ENCODE measurements around the gene GGA1. TPM values are rescaled to one million over a fixed set of nuclear protein-coding genes. Genes with fewer than 3 reads are reported as not detected.

The GGA1 gene
- total RNA-seq, 4 donors from 2014 or later, result 46.2 to 90.5 (median 60.4) TPM

GRCh38 chr22:37633625-37634416 lies 25.2 kb downstream of the GGA1 start:
- peak; percentile 76 to 84 for DNase-seq
- Histone ChIP-seq H3K4me1 (peaks cover 0 to 27% of the 10 kb centered on the region in 2 donors), H3K9me3 (no peaks in the 10 kb centered on the region), H3K27ac (peak overlapping the region; percentile 69 to 84 (median 75)), H3K36me3 (peaks cover 14 to 15% of the 10 kb centered on the region in 2 donors), H3K27me3 (no peaks in the 10 kb centered on the region), H3K4me3 (replicated peaks in 1 of 3) (no peak overlapping the region)
- no peak for TF ChIP-seq POLR2A (IDR thresholded peaks at IDR 0.05)
- TF ChIP-seq, protein P1, sequence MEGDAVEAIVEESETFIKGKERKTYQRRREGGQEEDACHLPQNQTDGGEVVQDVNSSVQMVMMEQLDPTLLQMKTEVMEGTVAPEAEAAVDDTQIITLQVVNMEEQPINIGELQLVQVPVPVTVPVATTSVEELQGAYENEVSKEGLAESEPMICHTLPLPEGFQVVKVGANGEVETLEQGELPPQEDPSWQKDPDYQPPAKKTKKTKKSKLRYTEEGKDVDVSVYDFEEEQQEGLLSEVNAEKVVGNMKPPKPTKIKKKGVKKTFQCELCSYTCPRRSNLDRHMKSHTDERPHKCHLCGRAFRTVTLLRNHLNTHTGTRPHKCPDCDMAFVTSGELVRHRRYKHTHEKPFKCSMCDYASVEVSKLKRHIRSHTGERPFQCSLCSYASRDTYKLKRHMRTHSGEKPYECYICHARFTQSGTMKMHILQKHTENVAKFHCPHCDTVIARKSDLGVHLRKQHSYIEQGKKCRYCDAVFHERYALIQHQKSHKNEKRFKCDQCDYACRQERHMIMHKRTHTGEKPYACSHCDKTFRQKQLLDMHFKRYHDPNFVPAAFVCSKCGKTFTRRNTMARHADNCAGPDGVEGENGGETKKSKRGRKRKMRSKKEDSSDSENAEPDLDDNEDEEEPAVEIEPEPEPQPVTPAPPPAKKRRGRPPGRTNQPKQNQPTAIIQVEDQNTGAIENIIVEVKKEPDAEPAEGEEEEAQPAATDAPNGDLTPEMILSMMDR (IDR thresholded peaks at IDR 0.05), result no peak
- intact Hi-C loops (cut with DNase I), result no loop called here
- WGBS, 2 donors, result 24 to 30% methylated on average over 10 to 17 of the region's 24 CpGs

GRCh38 chr22:37634417-37634924 lies 25.8 kb downstream of the GGA1 start:
- WGBS, 2 donors, result 66 to 68% methylated on average over 6 to 8 of the region's 8 CpGs
- DNase-seq, result no peak
- Histone ChIP-seq H3K36me3 (peaks cover 9 to 13% of the 10 kb centered on the region in 2 donors), H3K4me3 (replicated peaks in 1 of 3) (no peak overlapping the region), H3K9me3 (no peaks in the 10 kb centered on the region), H3K4me1 (peaks cover 0 to 32% of the 10 kb centered on the region in 2 donors), H3K27me3 (no peaks in the 10 kb centered on the region), H3K27ac (peak overlapping the region; percentile 15 to 75 (median 69))
- intact Hi-C loops (cut with DNase I), result no loop called here
- TF ChIP-seq, protein P1 (IDR thresholded peaks at IDR 0.05), result no peak
- no peak for TF ChIP-seq POLR2A (IDR thresholded peaks at IDR 0.05)

GRCh38 chr22:37635157-37635556 lies 26.5 kb downstream of the GGA1 start:
- DNase-seq, result no peak
- H3K27me3 ChIP-seq, result no peaks in the 10 kb centered on the region
- H3K4me3 ChIP-seq (replicated peaks in 1 of 3), result no peak overlapping the region
- H3K27ac ChIP-seq, result no peak overlapping the region
- 94 to 96% methylated on average over 7 of the region's 7 CpGs for WGBS, 2 donors
- peaks cover 2 to 6% of the 10 kb centered on the region in 2 donors for H3K36me3 ChIP-seq
- intact Hi-C loops (cut with DNase I), result no loop called here
- no peak for TF ChIP-seq POLR2A (IDR thresholded peaks at IDR 0.05)
- TF ChIP-seq, protein P1 (IDR thresholded peaks at IDR 0.05), result no peak
- peaks cover 5 to 39% of the 10 kb centered on the region in 2 donors for H3K4me1 ChIP-seq
- H3K9me3 ChIP-seq, result no peaks in the 10 kb centered on the region

- no peak overlapping the region for H3K27ac ChIP-seq
- H3K9me3 ChIP-seq, result no peaks in the 10 kb centered on the region
- DNase-seq, result no peak
- no peaks in the 10 kb centered on the region for H3K27me3 ChIP-seq
- H3K4me1 ChIP-seq, result peaks cover 7 to 43% of the 10 kb centered on the region in 2 donors
- 83% methylated on average over 5 to 6 of the region's 6 CpGs for WGBS, 2 donors
- intact Hi-C loops (cut with DNase I), result no loop called here
- no peak overlapping the region for H3K4me3 ChIP-seq (replicated peaks in 1 of 3)
- peaks cover 0 to 3% of the 10 kb centered on the region in 2 donors for H3K36me3 ChIP-seq
- TF ChIP-seq, protein P1 (IDR thresholded peaks at IDR 0.05), result no peak
- TF ChIP-seq POLR2A (IDR thresholded peaks at IDR 0.05), result no peak
Observed at GRCh38 chr22:37636186-37636948, 27.7 kb downstream of the GGA1 start.

Measured in thyroid gland (tissue), 4 donors.